IPS-NIHi11 (cell line): ENCODE results near the gene TACC2.

Experiments
- DNase-seq: peaks from one replicate; pipeline ENCODE4 v3.0.0; 2012; ENCODE audit warnings: mixed read lengths, low spot score

TACC2 gene

DNA sequence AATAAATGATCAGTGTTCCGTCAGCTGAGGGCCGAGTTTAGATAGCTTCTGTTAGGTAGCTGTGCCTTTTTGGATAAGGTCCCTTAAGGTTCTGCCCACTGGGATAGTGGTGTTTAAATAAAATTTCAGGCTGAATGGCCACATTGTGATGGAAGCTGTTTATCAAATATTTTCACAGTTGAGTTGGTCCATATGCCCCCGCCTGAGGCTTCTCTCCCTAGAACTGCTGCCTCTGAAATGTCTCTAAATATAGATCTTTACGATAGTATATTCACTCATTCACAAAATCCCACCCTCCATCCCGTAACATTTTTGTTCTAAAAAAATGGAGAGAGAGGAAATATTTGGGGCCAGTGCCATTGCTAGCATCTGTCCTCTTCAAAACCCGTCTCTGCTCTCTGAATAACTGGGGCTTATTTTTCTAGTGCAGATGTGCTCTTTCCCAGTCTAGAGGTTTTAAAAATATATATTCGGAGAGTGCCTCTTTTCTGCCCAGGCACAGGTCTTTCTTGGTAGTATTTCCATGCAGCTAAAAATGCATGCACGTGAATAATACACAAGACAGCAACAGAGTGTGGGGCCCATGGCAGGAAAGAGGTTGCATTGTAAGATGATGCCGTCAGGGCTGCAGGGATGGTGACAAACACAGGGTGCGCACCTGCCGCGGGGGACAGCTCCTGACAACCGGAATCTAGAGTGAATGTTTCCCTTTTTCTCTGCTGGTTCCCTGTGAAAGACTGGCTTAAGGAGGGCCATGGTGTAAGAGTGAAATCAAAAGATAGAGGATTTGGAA, 176.7 kb downstream of the TACC2 start:
- no peak for DNase-seq

DNA sequence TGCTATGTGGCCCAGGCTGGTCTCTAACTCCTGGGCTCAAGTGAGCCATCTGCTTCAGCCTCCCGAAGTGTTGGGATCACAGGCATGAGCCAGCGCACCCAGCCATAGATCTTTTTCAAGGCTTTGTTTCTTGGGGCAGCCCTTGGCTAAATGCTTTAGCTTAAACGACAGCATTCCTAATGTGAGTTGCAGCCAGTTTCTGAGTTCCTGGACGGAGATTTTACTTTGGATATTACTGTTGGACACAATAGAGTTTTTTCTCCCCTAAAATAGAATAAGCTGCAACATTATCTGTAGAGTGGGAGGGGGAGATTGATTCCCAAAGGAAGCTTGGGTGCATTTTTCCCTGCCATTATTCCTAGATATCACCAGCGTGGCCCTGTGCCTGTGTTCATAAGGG, 179.1 kb downstream of the TACC2 start:
- no peak for DNase-seq

DNA sequence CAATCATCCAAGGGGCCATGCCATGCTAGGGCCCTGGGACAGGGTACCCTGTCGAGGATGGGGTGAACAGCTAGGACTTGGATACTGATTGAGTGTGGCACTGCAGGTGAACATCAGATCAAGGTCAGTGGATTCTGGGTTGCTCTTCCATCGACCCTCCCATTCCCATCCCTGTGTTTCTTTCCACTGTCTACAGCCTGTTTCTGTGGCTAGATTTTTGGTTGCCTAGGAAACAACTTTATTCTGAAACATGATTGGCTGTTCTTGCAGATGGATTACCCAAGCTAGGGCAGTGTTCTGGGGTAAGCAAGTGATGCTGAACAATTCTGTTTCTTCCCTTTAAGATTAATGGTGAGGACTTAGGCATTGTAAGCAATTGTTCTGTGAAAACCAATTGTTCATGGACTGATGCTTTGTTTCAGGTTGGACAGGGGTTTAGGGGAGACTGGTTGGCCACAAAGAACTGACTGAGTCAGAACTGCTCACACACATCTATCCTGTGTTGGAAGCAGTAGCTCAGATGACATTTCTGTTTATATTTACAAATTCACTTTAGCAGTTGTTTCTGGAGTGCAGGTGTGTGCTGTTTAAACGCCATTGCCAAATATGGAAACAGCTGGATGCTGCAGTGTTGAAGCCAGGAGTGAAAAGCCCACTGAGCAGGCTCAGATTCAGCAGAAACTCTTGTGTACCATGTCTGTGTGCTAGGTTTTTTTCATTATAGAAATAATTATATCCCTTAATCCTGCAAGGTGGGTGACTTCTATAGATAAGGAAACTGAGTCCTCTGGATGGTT, 179.8 kb downstream of the TACC2 start:
- no peak for DNase-seq

- DNase-seq = no peak
These were observed 181.8 kb downstream of the TACC2 start for GRCh38 chr10:122170802-122171201.

- no peak for DNase-seq
These were observed 182.5 kb downstream of the TACC2 start for GRCh38 chr10:122171302-122172075.

DNA sequence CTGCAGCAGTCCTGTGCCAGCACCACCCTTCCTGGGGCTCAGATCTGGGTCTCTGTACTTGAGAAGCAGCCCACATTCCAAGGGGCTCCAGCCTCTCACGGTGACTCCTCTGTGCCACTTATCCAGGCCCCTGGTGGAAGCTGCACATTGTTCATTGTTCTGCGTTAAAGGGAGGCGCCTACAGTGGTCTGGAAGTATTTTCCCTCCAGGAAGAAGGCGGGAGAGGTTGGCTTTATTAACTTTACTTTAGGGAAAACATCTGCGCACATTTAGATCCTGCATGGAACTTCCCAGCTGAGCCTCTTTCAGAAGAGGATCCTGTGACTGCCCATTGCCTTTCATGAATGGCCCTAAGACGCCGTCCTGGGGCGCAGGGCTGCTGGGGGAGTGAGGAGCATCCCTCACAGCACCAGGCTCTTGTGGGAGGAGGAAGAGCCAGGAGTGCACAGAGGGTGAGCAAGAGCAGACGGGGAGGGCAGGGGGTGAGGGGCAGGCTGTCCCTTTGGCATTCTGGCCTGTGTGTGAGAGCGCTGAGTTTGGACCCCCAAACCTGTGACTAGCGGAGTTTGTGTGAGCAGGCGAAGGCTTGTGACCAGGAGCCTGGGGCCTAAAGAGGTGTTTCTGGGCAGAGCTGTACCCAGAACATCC, 183.5 kb downstream of the TACC2 start:
- no peak for DNase-seq

DNA sequence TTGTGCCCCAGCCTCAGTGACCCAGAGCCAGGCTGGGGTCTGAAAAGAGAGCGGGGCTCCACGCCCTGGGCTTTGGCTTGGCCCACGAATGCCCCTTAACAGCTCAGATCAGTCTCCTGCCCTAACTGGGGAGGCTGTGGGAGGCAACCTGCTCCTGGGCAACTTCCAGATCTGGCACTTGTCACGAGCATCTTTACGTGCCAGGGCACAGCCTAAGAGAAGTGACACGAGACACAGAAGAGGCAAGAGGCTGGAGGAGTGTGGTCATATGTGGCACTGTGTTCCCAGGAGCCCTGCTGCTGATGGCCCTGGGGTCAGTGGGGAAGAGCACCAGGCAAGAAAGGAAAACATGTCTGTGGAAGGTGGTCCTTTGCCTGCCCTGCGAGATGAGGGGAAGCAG, 184.4 kb downstream of the TACC2 start:
- DNase-seq = no peak

GRCh38 chr10:122173766-122174435, 184.9 kb downstream of the TACC2 start:
- DNase-seq = no peak

GRCh38 chr10:122176232-122177213, 187.6 kb downstream of the TACC2 start:
- DNase-seq = no peak

DNA sequence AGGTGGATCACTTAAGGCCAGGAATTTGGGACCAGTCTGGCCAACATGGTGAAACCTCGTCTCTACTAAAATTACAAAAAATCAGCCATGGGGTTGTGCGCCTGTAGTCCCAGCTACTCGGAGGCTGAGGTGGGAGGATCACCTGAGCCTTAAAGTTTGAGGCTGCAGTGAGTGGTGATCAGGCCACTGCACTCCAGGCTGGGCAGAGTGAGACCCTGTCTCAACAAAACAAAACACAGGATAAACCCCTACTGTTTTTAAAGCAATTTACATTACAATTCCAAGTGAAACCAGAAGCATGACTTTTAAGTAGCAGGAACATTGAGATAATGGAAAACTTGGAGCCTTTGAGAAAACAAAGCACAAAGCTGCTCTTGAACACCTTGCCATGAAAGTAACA, 189.7 kb downstream of the TACC2 start:
- no peak for DNase-seq

- DNase-seq = no peak
These were observed 192.2 kb downstream of the TACC2 start for GRCh38 chr10:122181041-122181732.

GRCh38 chr10:122181876-122182275, 192.9 kb downstream of the TACC2 start:
- DNase-seq = no peak

- peak; percentile 74 for DNase-seq
These were observed 193.3 kb downstream of the TACC2 start for GRCh38 chr10:122182308-122182707.

GRCh38 chr10:122184254-122184653, 195.3 kb downstream of the TACC2 start:
- no peak for DNase-seq

- DNase-seq = no peak
These were observed 196.7 kb downstream of the TACC2 start for GRCh38 chr10:122185643-122186042.

GRCh38 chr10:122186816-122187810, 198.2 kb downstream of the TACC2 start:
- no peak for DNase-seq

- no peak for DNase-seq
These were observed 199.7 kb downstream of the TACC2 start for GRCh38 chr10:122188706-122189105.

DNA sequence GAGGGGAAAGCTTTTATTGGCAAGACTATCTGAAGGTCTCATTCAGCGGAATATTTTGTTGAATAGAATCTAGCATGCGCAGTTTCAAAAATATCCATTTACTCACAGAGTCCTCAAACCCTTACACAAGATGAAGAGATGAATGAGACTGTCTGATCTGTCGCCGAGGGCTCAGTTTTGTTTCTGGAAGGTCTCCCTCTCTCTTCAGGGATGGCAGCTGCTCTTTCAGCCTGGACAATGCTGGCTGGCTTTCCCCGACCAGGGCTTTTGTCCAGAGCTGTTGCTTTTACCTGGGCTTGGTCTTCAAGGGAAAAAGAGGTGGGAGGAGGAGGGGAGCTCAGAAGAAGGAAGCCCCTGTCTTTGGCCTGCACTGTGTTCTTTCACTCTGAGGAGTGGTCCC, 200.2 kb downstream of the TACC2 start:
- no peak for DNase-seq
